MG63 (cell line): ENCODE data around the gene FZD4. TPM values are rescaled to one million over a fixed set of nuclear protein-coding genes. Genes with fewer than 3 reads are reported as not detected.

Experiments used
- DNase-seq: peaks from one replicate; pipeline ENCODE4 v3.0.0-alpha.2; 2020
- H3K27me3 ChIP-seq: fragments of 250-450 bp; sonication (Bioruptor Pico); 2 replicates; pipeline ENCODE4 v1.5.1; 2020; ENCODE audit warnings: mild to moderate bottlenecking, moderate library complexity
- H3K36me3 ChIP-seq: fragments of 250-450 bp; sonication (Bioruptor Pico); 2 replicates; pipeline ENCODE4 v1.5.1; 2020; ENCODE audit warnings: mild to moderate bottlenecking, moderate library complexity
- H3K4me3 ChIP-seq: fragments of 250-450 bp; sonication (Bioruptor Pico); 2 replicates; pipeline ENCODE4 v1.5.1; 2020; ENCODE audit warnings: mild to moderate bottlenecking, moderate library complexity
- H3K9me3 ChIP-seq: fragments of 250-450 bp; sonication (Bioruptor Pico); 2 replicates; pipeline ENCODE4 v1.5.1; 2020; ENCODE audit warnings: mild to moderate bottlenecking, moderate library complexity
- total RNA-seq: library from RNA; depleted of rRNA; stranded (reverse); fragments of >200 nt; shearing (Covaris generic); gene quantifications from 2 replicates; pipeline ENCODE4 v1.2.3, GENCODE V29; 2014; ENCODE audit warnings: low replicate concordance; rRNA removed

FZD4 gene
- total RNA-seq, 1 experiment from 2014 or later: 0.16 TPM

GRCh38 chr11:86904001-86904400, 51.2 kb downstream of the FZD4 start:
- H3K36me3 ChIP-seq: no peaks in the 10 kb centered on the region
- no peak overlapping the region for H3K4me3 ChIP-seq
- no peak for DNase-seq
- no peaks in the 10 kb centered on the region for H3K9me3 ChIP-seq
- no peaks in the 10 kb centered on the region for H3K27me3 ChIP-seq

DNA sequence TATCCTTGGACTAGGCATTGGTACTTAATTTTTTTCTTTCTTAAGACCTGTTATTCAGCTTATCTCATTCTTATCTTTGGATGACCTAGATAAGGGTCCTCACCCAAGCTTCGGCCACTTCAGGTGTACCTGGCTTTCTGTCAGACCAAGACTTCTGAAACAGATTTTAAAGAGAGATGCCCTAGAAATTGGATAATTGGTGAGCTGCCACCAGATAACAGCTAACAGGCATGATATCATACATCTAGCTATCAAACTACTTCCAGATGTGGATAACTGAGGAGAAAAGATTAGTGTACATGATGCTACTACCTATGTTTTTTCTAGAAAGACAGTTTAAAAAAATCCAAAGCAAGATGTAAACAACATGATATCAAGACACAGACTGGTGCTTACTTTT, 52.9 kb downstream of the FZD4 start:
- H3K9me3 ChIP-seq: no peaks in the 10 kb centered on the region
- DNase-seq: no peak
- no peaks in the 10 kb centered on the region for H3K36me3 ChIP-seq
- H3K4me3 ChIP-seq: no peak overlapping the region
- no peaks in the 10 kb centered on the region for H3K27me3 ChIP-seq

GRCh38 chr11:86901599-86901998, 53.6 kb downstream of the FZD4 start:
- Histone ChIP-seq H3K36me3 (no peaks in the 10 kb centered on the region), H3K4me3 (no peak overlapping the region), H3K27me3 (no peaks in the 10 kb centered on the region), H3K9me3 (no peaks in the 10 kb centered on the region)
- no peak for DNase-seq

- DNase-seq: no peak
- Histone ChIP-seq H3K4me3 (no peak overlapping the region), H3K36me3 (no peaks in the 10 kb centered on the region), H3K27me3 (no peaks in the 10 kb centered on the region), H3K9me3 (no peaks in the 10 kb centered on the region)
Observed at GRCh38 chr11:86900162-86900561, 55.0 kb downstream of the FZD4 start.

- no peaks in the 10 kb centered on the region for H3K9me3 ChIP-seq
- no peaks in the 10 kb centered on the region for H3K36me3 ChIP-seq
- no peak overlapping the region for H3K4me3 ChIP-seq
- no peak for DNase-seq
- 0 out of 2 replicates have a peak, but pooled peaks cover 3% of the 10 kb centered on the region for H3K27me3 ChIP-seq
Observed at GRCh38 chr11:86898689-86899088, 56.5 kb downstream of the FZD4 start.

- Histone ChIP-seq H3K9me3 (no peaks in the 10 kb centered on the region), H3K27me3 (0 out of 2 replicates have a peak, but pooled peaks cover 3% of the 10 kb centered on the region), H3K4me3 (no peak overlapping the region), H3K36me3 (no peaks in the 10 kb centered on the region)
- DNase-seq: no peak
Observed at GRCh38 chr11:86896441-86896841, 58.8 kb downstream of the FZD4 start.

Other genes starting within 250 kb of the FZD4 start
- gene PRSS23, start 154.9 kb downstream of the FZD4 start, total RNA-seq: 19.9 and 37.4 TPM in 2 replicates
- 7.3 and 10.7 TPM in 2 replicates for gene TMEM135, start 82.5 kb upstream of the FZD4 start, total RNA-seq